ENCODE results near the gene NPTXR.

NPTXR gene

GRCh38 chr22:38793317-38793716 lies 50.5 kb downstream of the NPTXR start:
- DNase-seq: no peak

- no peak for DNase-seq
These were observed 51.0 kb downstream of the NPTXR start for GRCh38 chr22:38792833-38793232.

- no peak for DNase-seq
These were observed 54.2 kb downstream of the NPTXR start for GRCh38 chr22:38789606-38790005.

- no peak for DNase-seq
These were observed 55.0 kb downstream of the NPTXR start for GRCh38 chr22:38788846-38789245.

- no peak for DNase-seq
These were observed 55.6 kb downstream of the NPTXR start for GRCh38 chr22:38788021-38788816.

GRCh38 chr22:38786631-38787030 lies 57.2 kb downstream of the NPTXR start:
- DNase-seq: no peak

GRCh38 chr22:38784856-38785255 lies 59.0 kb downstream of the NPTXR start:
- no peak for DNase-seq

GRCh38 chr22:38784035-38784434 lies 59.8 kb downstream of the NPTXR start:
- no peak for DNase-seq

GRCh38 chr22:38783095-38783615 lies 60.7 kb downstream of the NPTXR start:
- DNase-seq: no peak

- DNase-seq: no peak
These were observed 61.3 kb downstream of the NPTXR start for GRCh38 chr22:38782402-38783094.

GRCh38 chr22:38781033-38781432 lies 62.8 kb downstream of the NPTXR start:
- no peak for DNase-seq

- DNase-seq: no peak
These were observed 66.6 kb downstream of the NPTXR start for GRCh38 chr22:38777087-38777671.

- no peak for DNase-seq
These were observed 67.7 kb downstream of the NPTXR start for GRCh38 chr22:38776086-38776485.

GRCh38 chr22:38775656-38776055 lies 68.2 kb downstream of the NPTXR start:
- no peak for DNase-seq

- DNase-seq: no peak
These were observed 69.2 kb downstream of the NPTXR start for GRCh38 chr22:38774496-38775166.

- no peak for DNase-seq
These were observed 70.4 kb downstream of the NPTXR start for GRCh38 chr22:38773363-38773946.

GRCh38 chr22:38772623-38772873 lies 71.3 kb downstream of the NPTXR start:
- no peak for DNase-seq

- no peak for DNase-seq
These were observed 73.4 kb downstream of the NPTXR start for GRCh38 chr22:38770257-38770949.

All from activated CD4-positive, alpha-beta T cell treated with anti-CD3 and anti-CD28 coated beads, Interleukin-2, amount 50 U/mL, for 4 hours (primary cell).